ENCODE measurements around the gene TPM1. TPM values are rescaled to one million over a fixed set of nuclear protein-coding genes. Genes with fewer than 3 reads are reported as not detected.
A peak's percentile ranks its signal among the peaks of the same experiment; 100 is the strongest.

Gene TPM1
- total and polyA plus RNA-seq, 2 donors (not counting 1 experiment from before 2014, with no cell fraction given) = 224 to 1,732 TPM

- DNase-seq (ENCODE audit: low read depth in 2 of 2) = no peak
- H3K4me1 ChIP-seq (ENCODE audit: control insufficient read depth, extremely low read depth, insufficient read depth, low read length) = peaks cover 13% of the 10 kb centered on the region
- no peak overlapping the region for H3K4me3 ChIP-seq (replicated peaks in 1 of 4; ENCODE audit: control extremely low read depth in 1 of 4, insufficient read depth in 1 of 4, low read depth in 3 of 4, low read length in 4 of 4)
- H3K9ac ChIP-seq (ENCODE audit: insufficient read depth, low read length) = no peak overlapping the region
- H3K27ac ChIP-seq (ENCODE audit: insufficient read depth, low read length) = no peak overlapping the region
- no peak overlapping the region for H3K4me2 ChIP-seq (ENCODE audit: extremely low read depth, insufficient read depth, low read length)
- TF ChIP-seq EZH2 (IDR thresholded peaks at IDR 0.05; ENCODE audit: low read length, missing control alignments) = no peak
- TF ChIP-seq CTCF (conservative IDR thresholded peaks at IDR 0.05 in 1 of 2, IDR thresholded peaks at IDR 0.05 in 1 of 2; ENCODE audit: low read depth in 1 of 2, low read length in 2 of 2) = no peak
- H3K27me3 ChIP-seq (ENCODE audit: control insufficient read depth, insufficient read depth, low read length) = no peaks in the 10 kb centered on the region
- H4K20me1 ChIP-seq (ENCODE audit: control insufficient read depth, extremely low read depth, insufficient read depth, low read length) = no peaks in the 10 kb centered on the region
- no peak overlapping the region for H2AFZ ChIP-seq (ENCODE audit: low read length)
- H3K36me3 ChIP-seq (ENCODE audit: control insufficient read depth, insufficient read depth, low read length) = no peaks in the 10 kb centered on the region
- no peaks in the 10 kb centered on the region for H3K9me3 ChIP-seq (ENCODE audit: control insufficient read depth, insufficient read depth, low read depth, low read length)
- H3K79me2 ChIP-seq (ENCODE audit: control insufficient read depth, insufficient read depth, low read length) = no peaks in the 10 kb centered on the region
These were observed 42.7 kb downstream of the TPM1 start for GRCh38 chr15:63085289-63085688.

GRCh38 chr15:63086271-63086670 lies 43.7 kb downstream of the TPM1 start:
- Histone ChIP-seq H3K27ac (ENCODE audit: insufficient read depth, low read length) (no peak overlapping the region), H3K36me3 (ENCODE audit: control insufficient read depth, insufficient read depth, low read length) (no peaks in the 10 kb centered on the region), H3K4me2 (ENCODE audit: extremely low read depth, insufficient read depth, low read length) (no peak overlapping the region), H3K79me2 (ENCODE audit: control insufficient read depth, insufficient read depth, low read length) (no peaks in the 10 kb centered on the region), H3K9me3 (ENCODE audit: control insufficient read depth, insufficient read depth, low read depth, low read length) (no peaks in the 10 kb centered on the region), H4K20me1 (ENCODE audit: control insufficient read depth, extremely low read depth, insufficient read depth, low read length) (no peaks in the 10 kb centered on the region), H3K27me3 (ENCODE audit: control insufficient read depth, insufficient read depth, low read length) (no peaks in the 10 kb centered on the region), H2AFZ (ENCODE audit: low read length) (no peak overlapping the region), H3K4me1 (ENCODE audit: control insufficient read depth, extremely low read depth, insufficient read depth, low read length) (peaks cover 12% of the 10 kb centered on the region), H3K4me3 (replicated peaks in 1 of 4; ENCODE audit: control extremely low read depth in 1 of 4, insufficient read depth in 1 of 4, low read depth in 3 of 4, low read length in 4 of 4) (no peak overlapping the region), H3K9ac (ENCODE audit: insufficient read depth, low read length) (no peak overlapping the region)
- TF ChIP-seq EZH2 (IDR thresholded peaks at IDR 0.05; ENCODE audit: low read length, missing control alignments) (no peak), CTCF (conservative IDR thresholded peaks at IDR 0.05 in 1 of 2, IDR thresholded peaks at IDR 0.05 in 1 of 2; ENCODE audit: low read depth in 1 of 2, low read length in 2 of 2) (no peak)
- DNase-seq (ENCODE audit: low read depth in 2 of 2) = peak; percentile 47 to 56

GRCh38 chr15:63086947-63087346 lies 44.4 kb downstream of the TPM1 start:
- H3K9ac ChIP-seq (ENCODE audit: insufficient read depth, low read length) = no peak overlapping the region
- H3K4me1 ChIP-seq (ENCODE audit: control insufficient read depth, extremely low read depth, insufficient read depth, low read length) = peaks cover 12% of the 10 kb centered on the region
- no peak overlapping the region for H3K27ac ChIP-seq (ENCODE audit: insufficient read depth, low read length)
- no peaks in the 10 kb centered on the region for H3K9me3 ChIP-seq (ENCODE audit: control insufficient read depth, insufficient read depth, low read depth, low read length)
- no peak overlapping the region for H3K4me3 ChIP-seq (replicated peaks in 1 of 4; ENCODE audit: control extremely low read depth in 1 of 4, insufficient read depth in 1 of 4, low read depth in 3 of 4, low read length in 4 of 4)
- H4K20me1 ChIP-seq (ENCODE audit: control insufficient read depth, extremely low read depth, insufficient read depth, low read length) = no peaks in the 10 kb centered on the region
- no peak overlapping the region for H3K4me2 ChIP-seq (ENCODE audit: extremely low read depth, insufficient read depth, low read length)
- no peaks in the 10 kb centered on the region for H3K79me2 ChIP-seq (ENCODE audit: control insufficient read depth, insufficient read depth, low read length)
- TF ChIP-seq EZH2 (IDR thresholded peaks at IDR 0.05; ENCODE audit: low read length, missing control alignments) (no peak), CTCF (conservative IDR thresholded peaks at IDR 0.05 in 1 of 2, IDR thresholded peaks at IDR 0.05 in 1 of 2; ENCODE audit: low read depth in 1 of 2, low read length in 2 of 2) (no peak)
- no peak for DNase-seq (ENCODE audit: low read depth in 2 of 2)
- H3K36me3 ChIP-seq (ENCODE audit: control insufficient read depth, insufficient read depth, low read length) = no peaks in the 10 kb centered on the region
- no peaks in the 10 kb centered on the region for H3K27me3 ChIP-seq (ENCODE audit: control insufficient read depth, insufficient read depth, low read length)
- H2AFZ ChIP-seq (ENCODE audit: low read length) = no peak overlapping the region
